Hair follicle dermal papilla cell (primary cell): ENCODE data around the gene FMOD. TPM values are rescaled to one million over a fixed set of nuclear protein-coding genes. Genes with fewer than 3 reads are reported as not detected.

Experiments
- small RNA-seq: library from RNA; depleted of rRNA; stranded (forward); fragments of <200 nt; gene quantifications from one replicate; pipeline ENCODE3, GENCODE V24; 2012
- total RNA-seq: library from RNA; depleted of rRNA; stranded (reverse); fragments of >200 nt; gene quantifications from 2 replicates; pipeline ENCODE4 v1.2.3, GENCODE V29; 2012

Gene FMOD
- 1.9 and 4.9 TPM in 2 replicates for total RNA-seq

GRCh38 chr1:203351037-203351625 is at the start of gene FMOD:
FMOD (minus strand) TSS chr1:203351122; CDS start chr1:203348270, 2,852 bp downstream.

DNA sequence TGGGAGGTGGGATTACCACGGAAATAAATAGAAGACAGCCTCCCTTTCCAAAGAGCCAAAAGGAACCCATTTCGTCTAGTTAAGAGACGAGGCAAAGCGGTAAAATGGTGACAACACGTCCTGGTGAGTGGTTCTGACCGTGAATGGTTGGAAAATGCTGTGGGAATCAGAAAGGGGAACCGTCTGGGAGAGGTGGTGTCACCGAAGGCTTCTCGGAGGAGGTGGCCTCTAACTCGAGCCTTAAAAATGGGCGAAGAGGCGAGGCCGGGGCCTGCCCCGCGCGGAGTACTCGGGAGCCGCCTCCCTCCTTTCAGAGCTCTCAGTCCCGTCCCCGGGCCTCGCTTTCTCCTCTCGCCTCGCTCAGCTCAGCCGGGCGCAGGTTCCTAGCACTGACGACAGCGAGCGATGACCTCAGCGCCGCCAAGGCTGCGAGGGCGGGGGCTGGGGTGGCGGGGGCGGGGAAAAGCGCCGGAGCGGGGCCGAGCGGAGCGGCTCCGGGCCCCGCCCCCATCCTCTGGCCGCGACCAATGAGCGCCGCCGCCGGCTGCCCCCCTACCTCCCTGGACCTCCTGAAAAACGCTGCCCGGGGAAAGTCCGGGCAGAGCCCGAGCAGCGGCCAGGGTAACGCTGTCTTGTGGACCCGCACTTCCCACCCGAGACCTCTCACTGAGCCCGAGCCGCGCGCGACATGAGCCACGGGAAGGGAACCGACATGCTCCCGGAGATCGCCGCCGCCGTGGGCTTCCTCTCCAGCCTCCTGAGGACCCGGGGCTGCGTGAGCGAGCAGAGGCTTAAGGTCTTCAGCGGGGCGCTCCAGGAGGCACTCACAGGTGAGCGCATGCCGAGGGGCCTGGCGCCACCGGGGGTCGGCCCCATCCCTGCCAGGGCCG is 45.8 kb downstream of the FMOD start, which contains the start of gene BTG2:
BTG2 (plus strand) TSS at position 601 of the 890 bp plus-strand sequence; CDS start at position 689, 88 bp downstream.

Small RNAs within 50 kb of the gene (small RNA-seq; reads per million reads assigned to genes)
- gene AL359837.1 (not detected), gene RNU6-487P (0.22 reads per million)

Other genes starting within 250 kb of the FMOD start
- gene ADORA1, start 223.4 kb downstream of the FMOD start, total RNA-seq: 1.3 and 5.5 TPM in 2 replicates
- gene MYBPH, start 175.3 kb downstream of the FMOD start, total RNA-seq: not detected in 2 replicates
- gene CHI3L1, start 164.4 kb downstream of the FMOD start, total RNA-seq: 2.7 and 11.0 TPM in 2 replicates
- gene CHIT1, start 121.4 kb downstream of the FMOD start, total RNA-seq: not detected in 2 replicates
- gene BTG2, start 45.6 kb downstream of the FMOD start, total RNA-seq: 4.5 and 5.3 TPM in 2 replicates
- gene PRELP, start 124.7 kb upstream of the FMOD start, total RNA-seq: 2.4 and 3.1 TPM in 2 replicates
- gene OPTC, start 143.0 kb upstream of the FMOD start, total RNA-seq: not detected in 2 replicates